Right atrium auricular region (tissue), 2 donors: Measurements from ENCODE around the gene PNPLA7. TPM values are rescaled to one million over a fixed set of nuclear protein-coding genes. Genes with fewer than 3 reads are reported as not detected.

ENCODE experiments used
- DNase-seq: peaks from one replicate; pipeline ENCODE4 v3.0.0-alpha.2; 2019; ENCODE audit warnings: low spot score
- H3K27ac ChIP-seq, 2 donors: fragments of 200-600 bp; sonication (generic); 1 replicate in 1 of 2; 2 replicates in 1 of 2; pipeline ENCODE4 v1.5.1; 2016 to 2019
- H3K27me3 ChIP-seq, 2 donors: fragments of 200-600 bp; sonication (generic); one replicate each; pipeline versions ENCODE4 v1.5.1 to v1.6.0; 2017 to 2019
- H3K36me3 ChIP-seq: fragments of 200-600 bp; sonication (generic); one replicate; pipeline ENCODE4 v1.5.1; 2016
- H3K4me1 ChIP-seq, 2 donors: fragments of 200-600 bp; sonication (generic); one replicate each; pipeline versions ENCODE4 v1.5.1 to v1.6.0; 2017 to 2019
- H3K4me3 ChIP-seq, 2 donors: fragments of 200-600 bp; sonication (generic); 1 replicate in 1 of 2; 2 replicates in 1 of 2; pipeline ENCODE4 v1.5.1; 2017 to 2019; ENCODE audit warnings: mild to moderate bottlenecking in 1 of 2, moderate library complexity in 1 of 2
- H3K9me3 ChIP-seq, 2 donors: fragments of 200-600 bp; sonication (generic); one replicate each; pipeline ENCODE4 v1.5.1; 2019
- CTCF ChIP-seq, 2 donors: fragments of 200-600 bp; sonication (generic); IDR thresholded peaks; one replicate each; pipeline ENCODE4 v1.5.1; 2019; ENCODE audit warnings: antibody characterized with exemption in 2 of 2
- total RNA-seq, 2 donors: library from RNA; depleted of rRNA; stranded (reverse); fragments of >200 nt; gene quantifications; one replicate each; pipeline ENCODE4 v1.1.0, GENCODE V29; 2016

The PNPLA7 gene
- total RNA-seq, 2 donors from 2014 or later, result 4.4 to 4.6 TPM

GRCh38 chr9:137484551-137485315 is 65.5 kb downstream of the PNPLA7 start:
- no peak overlapping the region for H3K4me3 ChIP-seq
- H3K36me3 ChIP-seq, result peaks cover 3% of the 10 kb centered on the region
- H3K27me3 ChIP-seq, result no peaks in the 10 kb centered on the region
- H3K9me3 ChIP-seq, result no peaks in the 10 kb centered on the region
- no peak for DNase-seq
- no peak overlapping the region for H3K27ac ChIP-seq
- no peak for TF ChIP-seq CTCF (IDR thresholded peaks at IDR 0.05)
- H3K4me1 ChIP-seq, result no peaks in the 10 kb centered on the region

- DNase-seq, result peak; percentile 70
- H3K4me3 ChIP-seq, result no peak overlapping the region
- no peaks in the 10 kb centered on the region for H3K9me3 ChIP-seq
- no peak for TF ChIP-seq CTCF (IDR thresholded peaks at IDR 0.05)
- no peak overlapping the region for H3K27ac ChIP-seq
- H3K27me3 ChIP-seq, result no peaks in the 10 kb centered on the region
- H3K4me1 ChIP-seq, result no peaks in the 10 kb centered on the region
- peaks cover 3% of the 10 kb centered on the region for H3K36me3 ChIP-seq
Measured at GRCh38 chr9:137482094-137482781, 68.0 kb downstream of the PNPLA7 start.

- Histone ChIP-seq H3K27me3 (no peaks in the 10 kb centered on the region), H3K36me3 (peaks cover 3% of the 10 kb centered on the region), H3K27ac (no peak overlapping the region), H3K4me3 (no peak overlapping the region), H3K9me3 (peaks cover 0 to 6% of the 10 kb centered on the region in 2 donors), H3K4me1 (no peaks in the 10 kb centered on the region)
- TF ChIP-seq CTCF (IDR thresholded peaks at IDR 0.05), result no peak
- DNase-seq, result no peak
Measured at GRCh38 chr9:137480686-137481683, 69.2 kb downstream of the PNPLA7 start.

GRCh38 chr9:137479892-137480685 is 70.1 kb downstream of the PNPLA7 start:
- Histone ChIP-seq H3K4me3 (no peak overlapping the region), H3K27me3 (no peaks in the 10 kb centered on the region), H3K27ac (no peak overlapping the region), H3K4me1 (no peaks in the 10 kb centered on the region), H3K9me3 (peaks cover 0 to 13% of the 10 kb centered on the region in 2 donors), H3K36me3 (peaks cover 3% of the 10 kb centered on the region)
- TF ChIP-seq CTCF (IDR thresholded peaks at IDR 0.05), result no peak
- no peak for DNase-seq
